ENCODE measurements around the gene FGF22. TPM values are rescaled to one million over a fixed set of nuclear protein-coding genes. Genes with fewer than 3 reads are reported as not detected.

FGF22 gene
- total and polyA plus RNA-seq, 4 donors, result 0.10 to 0.85 (median 0.34) TPM

DNA sequence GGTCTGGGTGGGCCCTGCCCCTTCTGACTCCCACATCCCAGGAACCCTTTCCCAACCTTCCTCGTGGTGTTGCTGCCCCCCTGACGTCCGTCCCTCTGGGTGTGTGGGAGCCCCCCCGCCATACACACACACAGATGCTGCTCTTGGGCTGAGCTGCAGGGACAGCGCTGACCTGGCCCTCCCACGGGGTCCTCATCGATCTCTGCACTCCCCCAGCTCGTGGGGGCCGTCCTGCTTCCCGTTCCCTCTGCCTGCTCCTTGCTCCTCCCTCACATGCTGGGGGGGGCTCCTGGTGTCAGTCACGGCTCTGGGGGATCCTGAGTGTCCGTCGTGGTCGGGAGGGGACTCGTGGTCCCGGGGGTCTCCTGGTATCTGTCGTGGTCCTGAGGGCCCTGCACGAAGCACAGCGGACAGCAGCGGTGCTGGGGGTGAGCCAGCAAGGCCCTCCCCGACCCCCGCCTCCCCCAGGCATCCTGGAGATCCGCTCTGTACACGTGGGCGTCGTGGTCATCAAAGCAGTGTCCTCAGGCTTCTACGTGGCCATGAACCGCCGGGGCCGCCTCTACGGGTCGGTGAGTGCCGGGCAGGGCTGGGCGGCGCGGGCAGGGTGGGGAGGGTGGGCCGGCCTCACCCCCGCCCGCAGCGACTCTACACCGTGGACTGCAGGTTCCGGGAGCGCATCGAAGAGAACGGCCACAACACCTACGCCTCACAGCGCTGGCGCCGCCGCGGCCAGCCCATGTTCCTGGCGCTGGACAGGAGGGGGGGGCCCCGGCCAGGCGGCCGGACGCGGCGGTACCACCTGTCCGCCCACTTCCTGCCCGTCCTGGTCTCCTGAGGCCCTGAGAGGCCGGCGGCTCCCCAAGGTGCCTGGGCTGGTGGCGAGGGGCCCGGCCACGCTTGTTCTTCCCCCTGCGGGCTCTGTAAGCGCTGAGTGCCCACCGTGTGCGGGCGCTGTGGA lies 3.4 kb downstream of the FGF22 start:
- Histone ChIP-seq H3K27me3 (ENCODE audit: control insufficient read depth in 3 of 3, insufficient read depth in 3 of 3, low read length in 2 of 3) (no peaks in the 10 kb centered on the region), H3K4me1 (ENCODE audit: control insufficient read depth in 5 of 5, insufficient read depth in 5 of 5, low read length in 5 of 5) (peaks cover 0 to 7% (median 4%) of the 10 kb centered on the region in 5 donors), H3K4me3 (no peak overlapping the region), H3K9ac (ENCODE audit: insufficient read depth in 1 of 2, low read length in 2 of 2) (no peak overlapping the region), H3K27ac (ENCODE audit: low read depth in 1 of 2, low read length in 1 of 2) (no peak overlapping the region), H3K9me3 (ENCODE audit: control insufficient read depth in 4 of 4, insufficient read depth in 3 of 4, low read length in 3 of 4) (no peaks in the 10 kb centered on the region), H3K36me3 (ENCODE audit: control insufficient read depth in 4 of 4, insufficient read depth in 4 of 4, low read length in 4 of 4) (peaks cover 0 to 33% (median 2%) of the 10 kb centered on the region in 4 donors)
- ATAC-seq (ENCODE audit: insufficient read depth, low FRiP score) (no peak), DNase-seq (no peak)
- TF ChIP-seq, protein P1, sequence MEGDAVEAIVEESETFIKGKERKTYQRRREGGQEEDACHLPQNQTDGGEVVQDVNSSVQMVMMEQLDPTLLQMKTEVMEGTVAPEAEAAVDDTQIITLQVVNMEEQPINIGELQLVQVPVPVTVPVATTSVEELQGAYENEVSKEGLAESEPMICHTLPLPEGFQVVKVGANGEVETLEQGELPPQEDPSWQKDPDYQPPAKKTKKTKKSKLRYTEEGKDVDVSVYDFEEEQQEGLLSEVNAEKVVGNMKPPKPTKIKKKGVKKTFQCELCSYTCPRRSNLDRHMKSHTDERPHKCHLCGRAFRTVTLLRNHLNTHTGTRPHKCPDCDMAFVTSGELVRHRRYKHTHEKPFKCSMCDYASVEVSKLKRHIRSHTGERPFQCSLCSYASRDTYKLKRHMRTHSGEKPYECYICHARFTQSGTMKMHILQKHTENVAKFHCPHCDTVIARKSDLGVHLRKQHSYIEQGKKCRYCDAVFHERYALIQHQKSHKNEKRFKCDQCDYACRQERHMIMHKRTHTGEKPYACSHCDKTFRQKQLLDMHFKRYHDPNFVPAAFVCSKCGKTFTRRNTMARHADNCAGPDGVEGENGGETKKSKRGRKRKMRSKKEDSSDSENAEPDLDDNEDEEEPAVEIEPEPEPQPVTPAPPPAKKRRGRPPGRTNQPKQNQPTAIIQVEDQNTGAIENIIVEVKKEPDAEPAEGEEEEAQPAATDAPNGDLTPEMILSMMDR (IDR thresholded peaks at IDR 0.05; ENCODE audit: control extremely low read depth, extremely low read depth), result no peak
- WGBS, 2 donors, result 87 to 89% methylated on average over 60 to 70 of the region's 70 CpGs

DNA sequence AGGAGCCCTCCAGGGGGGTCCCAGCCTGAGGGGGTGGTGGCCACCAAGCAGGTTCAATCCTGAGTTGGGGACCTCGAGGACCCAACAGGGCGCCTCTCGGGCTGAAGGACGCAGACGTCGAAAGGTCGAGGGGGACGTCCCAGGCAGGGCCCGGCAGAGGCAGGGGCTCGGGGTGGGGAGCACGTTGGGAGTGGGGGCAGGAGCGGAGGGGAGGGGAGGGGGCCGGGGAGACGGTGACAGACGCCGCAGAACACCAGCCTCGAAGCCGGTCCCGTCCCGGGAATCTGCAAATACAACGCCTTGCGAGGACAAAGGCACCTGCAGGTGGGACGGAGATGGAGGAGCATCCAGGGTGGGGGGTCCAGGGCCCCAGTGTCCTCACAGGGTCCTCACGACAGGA lies 4.1 kb downstream of the FGF22 start:
- Histone ChIP-seq H3K27me3 (ENCODE audit: control insufficient read depth in 3 of 3, insufficient read depth in 3 of 3, low read length in 2 of 3) (no peaks in the 10 kb centered on the region), H3K9ac (ENCODE audit: insufficient read depth in 1 of 2, low read length in 2 of 2) (no peak overlapping the region), H3K9me3 (ENCODE audit: control insufficient read depth in 4 of 4, insufficient read depth in 3 of 4, low read length in 3 of 4) (no peaks in the 10 kb centered on the region), H3K4me1 (ENCODE audit: control insufficient read depth in 5 of 5, insufficient read depth in 5 of 5, low read length in 5 of 5) (peaks cover 0 to 7% (median 4%) of the 10 kb centered on the region in 5 donors), H3K36me3 (ENCODE audit: control insufficient read depth in 4 of 4, insufficient read depth in 4 of 4, low read length in 4 of 4) (peaks cover 0 to 40% (median 3%) of the 10 kb centered on the region in 4 donors), H3K27ac (ENCODE audit: low read depth in 1 of 2, low read length in 1 of 2) (no peak overlapping the region), H3K4me3 (no peak overlapping the region)
- DNase-seq, result no peak
- ATAC-seq (ENCODE audit: insufficient read depth, low FRiP score), result no peak
- 91 to 94% methylated on average over 24 of the region's 24 CpGs for WGBS, 2 donors
- TF ChIP-seq, protein P1 (IDR thresholded peaks at IDR 0.05; ENCODE audit: control extremely low read depth, extremely low read depth), result no peak

DNA sequence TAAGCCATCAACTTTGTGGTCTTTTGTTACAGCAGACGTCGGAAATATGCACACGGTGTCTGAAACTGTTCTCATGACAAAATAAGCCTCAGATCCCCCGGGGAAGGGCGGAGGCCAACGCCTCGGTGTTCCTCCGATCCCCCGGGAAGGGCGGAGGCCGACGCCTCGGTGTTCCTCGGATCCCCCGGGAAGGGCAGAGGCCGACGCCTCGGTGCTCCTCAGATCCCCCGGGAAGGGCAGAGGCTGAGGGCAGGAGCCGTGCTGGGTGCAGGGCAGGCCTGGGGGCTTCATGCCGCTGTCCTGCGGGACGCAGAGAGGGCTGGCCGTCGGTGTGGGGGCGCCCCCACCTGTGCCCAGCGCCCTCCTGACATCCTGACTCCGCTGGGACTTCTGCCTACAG lies 4.7 kb downstream of the FGF22 start:
- Histone ChIP-seq H3K27ac (ENCODE audit: low read depth in 1 of 2, low read length in 1 of 2) (no peak overlapping the region), H3K9me3 (ENCODE audit: control insufficient read depth in 4 of 4, insufficient read depth in 3 of 4, low read length in 3 of 4) (no peaks in the 10 kb centered on the region), H3K9ac (ENCODE audit: insufficient read depth in 1 of 2, low read length in 2 of 2) (no peak overlapping the region), H3K4me3 (no peak overlapping the region), H3K36me3 (ENCODE audit: control insufficient read depth in 4 of 4, insufficient read depth in 4 of 4, low read length in 4 of 4) (peaks cover 0 to 46% (median 7%) of the 10 kb centered on the region in 4 donors), H3K27me3 (ENCODE audit: control insufficient read depth in 3 of 3, insufficient read depth in 3 of 3, low read length in 2 of 3) (no peaks in the 10 kb centered on the region), H3K4me1 (ENCODE audit: control insufficient read depth in 5 of 5, insufficient read depth in 5 of 5, low read length in 5 of 5) (peaks cover 0 to 2% (median under 1%) of the 10 kb centered on the region in 5 donors)
- DNase-seq (no peak), ATAC-seq (ENCODE audit: insufficient read depth, low FRiP score) (no peak)
- WGBS, 2 donors, result 82 to 83% methylated on average over 28 of the region's 28 CpGs
- TF ChIP-seq, protein P1 (IDR thresholded peaks at IDR 0.05; ENCODE audit: control extremely low read depth, extremely low read depth), result no peak

Data from lung (tissue), 12 donors.